NCI-H1417 (cell line): Measurements from ENCODE around the gene KCNQ4.

Experiments
- DNase-seq, 3 experiments: peaks; one replicate each; lab custom pipeline; 2025; lab: John Stamatoyannopoulos, UW

KCNQ4 gene

GRCh38 chr1:40861224-40862003, 77.8 kb downstream of the KCNQ4 start:
- peak in 2 of 3 experiments; percentile 55 to 72 for DNase-seq

GRCh38 chr1:40862008-40862863, 78.6 kb downstream of the KCNQ4 start, which contains the start of gene CITED4:
Gene CITED4 (minus strand): TSS chr1:40862363. CDS start chr1:40862127, 236 bp downstream.
- DNase-seq = peak; percentile 94 to 96 (median 94)

- DNase-seq = no peak
Measured at GRCh38 chr1:40868051-40868723, 84.6 kb downstream of the KCNQ4 start.

- DNase-seq = no peak
Measured at GRCh38 chr1:40870135-40870728, 86.6 kb downstream of the KCNQ4 start.

- no peak for DNase-seq
Measured at GRCh38 chr1:40872276-40872675, 88.7 kb downstream of the KCNQ4 start.

- DNase-seq = no peak
Measured at GRCh38 chr1:40873863-40874472, 90.4 kb downstream of the KCNQ4 start.

- DNase-seq = no peak
Measured at GRCh38 chr1:40876436-40876761, 92.8 kb downstream of the KCNQ4 start.

- no peak for DNase-seq
Measured at GRCh38 chr1:40876891-40877290, 93.3 kb downstream of the KCNQ4 start.

GRCh38 chr1:40877698-40878097, 94.1 kb downstream of the KCNQ4 start:
- DNase-seq = peak in 1 of 3 experiments; percentile 23

GRCh38 chr1:40878906-40879305, 95.3 kb downstream of the KCNQ4 start:
- no peak for DNase-seq

GRCh38 chr1:40879482-40880175, 96.0 kb downstream of the KCNQ4 start:
- no peak for DNase-seq

GRCh38 chr1:40880813-40881549, 97.4 kb downstream of the KCNQ4 start:
- no peak for DNase-seq

GRCh38 chr1:40884055-40884795, 100.6 kb downstream of the KCNQ4 start:
- no peak for DNase-seq

GRCh38 chr1:40886318-40887011, 102.9 kb downstream of the KCNQ4 start:
- DNase-seq = no peak

GRCh38 chr1:40887012-40887378, 103.4 kb downstream of the KCNQ4 start:
- DNase-seq = no peak

- DNase-seq = no peak
Measured at GRCh38 chr1:40887652-40888051, 104.1 kb downstream of the KCNQ4 start.
